Left forelimb (tissue), 1 donor: Measurements from ENCODE around the gene EPB41L5.
"Not testable (repeated sequence)": the region's sequence is repeated elsewhere in the genome, so short reads cannot be mapped to it uniquely, and the experiment has no call there.

Experiments
- DNase-seq: peaks from one replicate; pipeline ENCODE4 v3.0.0-alpha.2; 2018; ENCODE audit warnings: low spot score

Gene EPB41L5

DNA sequence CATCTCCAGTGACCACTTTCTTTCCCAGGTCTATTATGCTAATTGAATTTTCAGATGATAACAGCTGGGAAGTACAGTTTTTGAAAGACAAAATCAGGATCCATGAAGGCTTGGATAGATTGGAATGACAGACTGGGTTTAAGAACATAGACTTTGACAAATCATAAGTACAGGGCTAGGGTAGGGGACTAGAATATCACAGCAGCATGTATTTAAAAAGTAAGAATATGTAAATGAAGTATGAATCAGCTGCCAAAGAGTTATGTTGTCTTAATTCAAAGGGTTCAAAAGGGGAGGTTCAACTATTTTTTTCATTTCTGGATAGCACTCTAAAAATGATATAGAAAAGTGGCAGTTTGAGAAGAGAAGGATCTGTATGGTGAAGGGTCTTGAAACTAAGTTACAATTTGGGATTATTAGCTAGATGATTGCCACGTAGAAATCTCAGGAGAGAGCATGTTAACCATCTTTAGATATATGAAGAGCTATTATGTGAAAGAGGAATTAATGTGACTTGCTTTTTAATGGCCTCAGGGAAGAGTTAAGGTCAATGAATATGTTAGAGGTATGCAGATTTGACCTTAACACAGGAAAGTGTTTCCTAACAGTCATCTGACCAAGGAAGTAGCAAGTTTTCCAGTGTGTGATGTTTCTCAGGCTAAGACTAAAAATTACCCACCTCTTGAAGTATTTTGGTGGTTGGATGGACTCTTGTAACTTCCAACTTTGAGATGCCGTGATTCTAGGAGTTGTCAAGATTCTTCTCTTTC lies 128.6 kb downstream of the EPB41L5 start:
- no peak for DNase-seq

- DNase-seq, result no peak
Observed at GRCh38 chr2:120142528-120143219, 129.8 kb downstream of the EPB41L5 start.

- DNase-seq, result no peak
Observed at GRCh38 chr2:120148229-120148628, 135.4 kb downstream of the EPB41L5 start.

GRCh38 chr2:120148669-120149068 lies 135.8 kb downstream of the EPB41L5 start:
- DNase-seq, result no peak

DNA sequence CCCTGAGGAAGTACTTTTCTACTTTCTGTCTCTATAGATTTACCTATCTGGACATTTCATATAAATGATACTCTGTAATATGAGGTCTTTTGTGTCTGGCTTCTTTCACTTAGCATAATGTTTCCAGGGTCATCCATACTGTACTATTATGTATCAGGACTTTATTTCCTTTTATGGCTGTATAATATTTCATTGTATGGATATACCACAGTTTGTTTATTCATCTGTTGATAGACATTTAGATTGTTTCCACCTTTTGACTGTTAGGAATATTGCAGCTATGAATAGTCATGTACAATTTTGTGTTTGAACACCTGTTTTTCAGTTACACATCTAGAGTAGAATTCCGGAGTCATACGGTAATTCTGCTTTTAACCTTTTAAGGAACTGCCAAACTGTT lies 136.5 kb downstream of the EPB41L5 start:
- DNase-seq, result no peak

DNA sequence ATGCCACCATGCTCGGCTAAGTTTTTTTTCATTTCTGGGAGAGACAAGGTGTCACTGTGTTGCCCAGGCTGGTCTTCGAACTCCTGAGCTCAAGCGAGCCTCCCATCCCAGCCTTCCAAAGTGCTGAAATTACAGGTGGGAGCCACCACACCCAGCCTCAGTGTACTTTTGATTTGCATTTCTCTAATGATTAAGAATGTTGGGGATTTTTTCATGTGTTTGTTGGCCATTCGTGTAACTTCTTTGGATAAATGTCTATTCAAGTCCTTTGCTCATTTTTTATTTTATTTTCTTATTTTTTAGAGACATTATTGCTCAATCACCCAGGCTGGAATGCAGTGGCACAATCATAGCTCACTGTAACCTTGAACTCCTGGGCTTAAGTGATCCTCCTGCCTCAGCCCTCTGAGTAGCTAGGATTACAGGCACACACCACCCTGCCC lies 137.2 kb downstream of the EPB41L5 start:
- DNase-seq, result no peak

- DNase-seq, result no peak
Observed at GRCh38 chr2:120155308-120155707, 142.4 kb downstream of the EPB41L5 start.

GRCh38 chr2:120158658-120159057 lies 145.8 kb downstream of the EPB41L5 start:
- DNase-seq, result not testable (repeated sequence)

DNA sequence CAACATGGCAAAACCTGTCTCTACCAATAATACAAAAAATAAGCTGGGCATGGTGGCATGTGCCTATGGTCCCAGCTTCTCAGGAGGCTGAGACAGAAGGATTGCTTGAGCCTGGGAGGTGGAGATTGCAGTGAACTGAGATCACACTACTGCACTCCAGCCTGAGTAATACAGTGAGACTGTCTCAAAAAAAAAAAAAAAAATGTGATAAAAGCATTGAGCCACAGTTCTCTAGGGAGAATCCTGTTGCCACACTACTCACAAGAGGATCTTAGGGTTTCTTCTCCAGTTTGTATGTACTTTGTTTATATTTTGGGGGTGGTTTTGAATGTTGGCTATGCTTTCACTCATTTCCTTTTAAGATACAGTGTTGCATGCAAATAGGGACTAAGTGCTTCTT lies 148.3 kb downstream of the EPB41L5 start:
- DNase-seq, result no peak

DNA sequence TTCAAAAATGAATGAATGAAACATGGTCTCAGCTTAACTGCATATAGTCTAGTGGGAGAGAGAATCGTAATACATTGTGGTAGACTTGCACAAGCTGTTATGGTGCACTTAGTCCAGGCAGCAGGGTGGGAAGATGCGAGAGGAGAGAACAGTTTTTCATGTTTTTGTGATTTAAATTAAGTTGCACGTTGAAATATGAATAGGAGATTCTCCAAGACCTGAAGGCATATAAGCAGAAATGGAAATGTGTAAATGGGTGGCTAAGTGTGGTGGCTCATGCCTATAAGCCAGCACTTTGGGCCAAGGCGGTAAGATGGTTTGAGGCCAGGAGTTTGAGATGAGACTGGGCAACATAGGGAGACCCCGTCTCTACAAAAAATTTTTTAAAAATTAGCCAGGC lies 149.8 kb downstream of the EPB41L5 start:
- DNase-seq, result no peak

- no peak for DNase-seq
Observed at GRCh38 chr2:120167272-120167671, 154.4 kb downstream of the EPB41L5 start.

DNA sequence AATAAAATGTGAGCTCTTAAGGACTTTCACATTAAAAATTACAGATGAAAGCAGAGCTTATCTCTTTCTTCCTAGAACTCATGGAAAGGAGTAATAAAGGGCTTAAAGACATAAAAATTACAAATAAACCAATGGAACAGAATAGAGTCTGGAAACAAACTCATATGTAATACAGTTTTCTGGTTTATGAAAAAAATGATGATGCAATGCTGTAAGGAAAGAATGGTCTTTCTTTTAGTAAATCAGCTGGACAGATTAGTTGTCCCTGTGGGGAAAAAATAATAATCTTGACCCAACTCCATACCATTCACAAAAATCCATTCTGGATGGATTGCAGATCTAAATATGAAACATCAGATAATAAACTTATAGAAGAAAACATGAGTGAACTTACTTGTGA lies 156.1 kb downstream of the EPB41L5 start:
- no peak for DNase-seq

DNA sequence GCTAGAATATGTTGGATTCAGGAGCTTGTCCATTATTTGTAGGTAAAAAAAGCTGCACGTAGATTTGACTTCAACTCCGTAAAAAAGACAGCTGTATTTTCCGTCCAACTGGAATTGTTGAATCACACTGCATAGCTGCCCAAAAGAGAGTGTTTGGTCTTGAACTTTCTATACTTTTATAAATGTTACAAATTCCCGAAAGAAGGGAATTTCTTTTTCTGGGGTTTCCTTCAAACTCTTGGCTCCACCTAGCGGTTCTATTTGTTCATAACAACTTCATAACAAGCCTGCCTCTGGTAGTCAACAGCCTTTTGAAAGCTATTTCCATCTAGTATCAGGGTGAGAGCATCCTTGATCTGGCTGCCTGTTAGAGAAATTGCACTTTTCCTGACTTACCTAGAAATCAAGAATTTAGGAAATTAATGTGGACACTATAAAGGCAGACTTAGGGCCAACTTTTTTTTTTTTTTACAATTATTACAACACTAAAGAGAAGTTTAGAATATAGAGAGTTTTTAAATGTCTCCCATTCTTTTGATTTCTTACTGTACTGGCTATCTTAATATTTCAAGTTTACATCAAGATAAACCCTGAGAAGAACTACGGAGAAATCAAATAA lies 162.2 kb downstream of the EPB41L5 start:
- DNase-seq, result no peak

DNA sequence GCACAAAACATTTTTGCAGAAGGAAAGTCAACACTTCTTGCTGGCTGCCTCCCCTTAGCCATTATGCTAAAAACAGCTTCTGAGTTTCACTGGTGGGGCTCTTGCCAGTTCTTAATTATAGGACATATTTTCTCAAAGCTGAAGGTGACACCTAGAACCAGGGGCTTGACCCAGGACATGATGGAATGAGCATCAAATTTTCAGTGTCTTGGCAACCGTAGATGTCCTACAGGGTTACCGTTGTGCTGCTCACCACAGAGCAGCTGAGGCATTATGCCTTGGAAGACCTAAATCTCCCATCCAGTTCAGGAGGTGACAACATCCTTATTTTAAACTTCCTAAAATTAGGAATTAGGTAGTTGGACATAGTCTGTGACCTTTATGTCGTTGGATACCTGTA lies 163.6 kb downstream of the EPB41L5 start:
- DNase-seq, result no peak

DNA sequence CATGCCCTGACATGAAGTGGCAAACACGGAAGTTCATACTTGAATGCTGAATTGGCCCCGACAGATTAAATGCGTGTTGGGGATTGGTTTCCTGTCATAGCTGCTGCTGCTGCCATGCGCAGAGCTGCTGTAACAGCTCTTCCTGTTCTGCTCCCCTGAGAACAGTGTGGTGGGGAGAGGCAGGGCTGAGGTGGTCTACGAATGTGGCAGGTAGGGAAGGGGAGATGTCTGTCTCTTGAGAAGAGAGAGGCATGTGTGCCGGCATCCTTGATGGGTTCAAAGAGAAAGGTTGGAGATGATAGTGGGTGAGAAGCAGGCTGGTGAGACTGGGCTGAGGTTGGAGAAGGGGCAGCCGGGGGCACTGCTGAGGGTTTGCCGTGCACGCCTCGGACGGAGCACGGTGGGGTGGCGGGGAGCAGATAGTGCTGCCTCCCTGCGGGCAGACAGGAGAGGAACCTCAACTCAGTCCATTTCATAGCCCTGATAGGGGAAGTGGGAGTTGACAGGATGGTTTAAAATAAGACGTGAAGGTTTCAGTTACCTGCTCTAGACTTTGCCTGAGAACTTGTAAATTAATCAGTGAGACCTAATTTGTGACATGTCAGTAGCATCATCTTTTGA lies 164.2 kb downstream of the EPB41L5 start:
- DNase-seq, result no peak

DNA sequence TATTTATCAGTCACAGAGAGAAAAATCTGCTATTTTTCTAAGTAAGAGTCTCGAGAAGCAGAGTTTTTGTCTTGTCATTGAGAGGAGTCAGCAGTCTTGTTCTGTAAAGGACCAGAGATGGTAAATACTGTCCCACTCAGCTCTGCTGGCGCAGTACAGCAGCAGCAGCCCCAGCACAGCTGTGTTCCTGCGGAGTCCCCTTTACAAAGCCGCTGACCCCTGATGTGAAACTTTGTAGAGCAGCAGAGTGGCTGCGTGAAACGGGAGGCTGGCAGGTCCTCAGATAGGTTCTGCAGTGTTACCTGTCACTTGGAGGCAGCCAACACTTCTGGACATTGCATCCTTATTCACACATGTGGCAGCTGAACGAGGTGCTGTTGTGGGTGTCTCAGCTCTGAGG lies 165.1 kb downstream of the EPB41L5 start:
- no peak for DNase-seq

DNA sequence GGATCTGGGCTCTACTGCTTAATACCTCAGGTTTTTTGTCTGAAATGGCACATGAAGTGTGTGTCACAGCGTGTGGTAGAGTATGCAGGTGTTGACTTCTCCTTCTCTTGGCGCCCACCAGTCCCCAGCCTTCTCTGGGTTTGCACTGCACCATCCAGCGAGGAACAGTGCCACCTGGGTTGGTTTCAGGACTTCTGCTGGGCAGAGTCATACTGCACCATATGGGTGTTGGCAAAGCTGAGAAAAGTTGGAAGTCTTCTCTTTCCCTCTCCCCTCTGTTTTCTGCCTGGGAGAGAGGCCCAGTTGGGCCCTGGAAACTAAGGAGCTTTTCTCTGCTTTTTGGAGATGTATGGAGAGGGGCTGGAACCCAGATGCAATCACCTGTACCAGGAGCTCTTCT lies 166.5 kb downstream of the EPB41L5 start:
- no peak for DNase-seq

DNA sequence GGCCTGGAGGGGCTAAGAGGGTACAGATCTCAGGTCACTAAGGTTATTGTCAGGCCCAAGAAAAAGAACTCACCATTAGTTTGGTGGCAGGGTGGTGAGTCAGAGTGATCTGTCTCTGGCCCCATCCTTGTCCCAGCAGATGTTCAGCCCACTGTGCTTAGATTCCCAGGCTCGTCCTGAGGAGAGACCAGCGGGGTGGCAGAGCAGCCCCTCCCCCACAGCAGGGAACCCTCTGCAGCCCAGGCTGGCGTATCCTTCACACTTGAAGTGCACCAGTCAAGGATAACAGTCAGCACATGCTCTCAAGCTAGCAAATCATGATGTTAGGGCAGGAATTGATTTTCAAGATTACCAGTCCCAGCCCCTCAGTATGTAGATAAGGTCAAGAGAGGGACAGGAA lies 167.2 kb downstream of the EPB41L5 start:
- no peak for DNase-seq

DNA sequence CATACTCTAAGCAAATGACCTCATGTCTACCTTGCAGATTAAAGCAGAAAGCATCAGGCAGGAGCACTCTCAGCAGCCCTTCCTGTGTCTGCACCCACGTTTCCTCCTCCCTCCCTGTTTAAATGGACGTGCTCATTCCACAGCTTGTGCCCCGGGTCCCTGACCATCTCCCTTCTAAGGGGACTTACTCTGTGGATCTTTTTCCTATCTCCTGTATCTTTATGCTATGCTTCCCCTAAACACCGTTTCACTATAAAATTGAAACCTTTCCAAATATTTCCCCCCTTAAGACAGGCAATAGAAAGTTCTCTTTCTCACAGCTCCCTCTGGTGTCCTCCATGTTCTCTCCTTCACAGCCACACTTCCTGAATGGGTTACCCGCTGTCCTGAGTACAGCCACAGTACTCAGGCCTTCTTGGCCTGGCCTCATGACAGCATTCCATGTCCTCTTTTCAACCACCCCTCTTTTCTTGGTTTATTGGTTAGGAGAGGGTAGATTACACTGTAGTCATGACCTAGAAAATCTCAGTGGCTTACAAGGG lies 169.2 kb downstream of the EPB41L5 start:
- no peak for DNase-seq

GRCh38 chr2:120189189-120189588 lies 176.3 kb downstream of the EPB41L5 start:
- DNase-seq, result no peak

DNA sequence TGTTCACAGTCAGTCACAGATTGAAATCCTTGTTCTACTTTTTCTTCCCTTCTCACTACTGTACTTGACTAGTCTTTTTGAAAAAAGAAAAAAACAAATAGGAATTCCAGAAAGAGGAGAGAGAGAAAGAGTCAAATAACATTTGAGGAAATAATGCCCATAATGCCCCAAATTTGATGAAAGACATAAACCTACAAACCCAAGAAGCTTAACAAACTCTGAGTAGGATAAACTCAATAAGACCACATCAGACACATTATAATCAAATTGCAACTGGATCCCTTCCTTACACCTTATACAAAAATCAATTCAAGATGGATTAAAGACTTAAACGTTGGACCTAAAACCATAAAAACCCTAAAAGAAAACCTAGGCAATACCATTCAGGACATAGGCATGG lies 179.4 kb downstream of the EPB41L5 start:
- DNase-seq, result no peak

DNA sequence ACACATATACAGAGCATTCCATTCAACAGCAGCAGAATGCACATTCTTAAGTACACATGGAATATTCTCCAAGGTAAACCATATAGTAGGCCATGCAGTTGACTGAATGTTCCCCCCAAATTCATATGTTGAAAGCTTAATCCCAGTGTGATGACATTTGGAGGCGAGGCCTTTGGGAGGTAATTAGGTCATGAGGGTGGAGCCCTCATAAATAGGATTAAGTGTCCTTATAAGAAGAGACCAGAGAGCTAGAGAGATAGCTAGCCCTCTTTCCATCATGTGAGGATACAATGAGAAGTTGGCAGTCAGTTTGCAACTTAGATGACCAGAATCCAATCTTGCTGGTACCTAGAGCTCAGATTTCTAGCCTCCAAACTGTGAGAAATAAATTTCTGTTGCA lies 182.7 kb downstream of the EPB41L5 start:
- no peak for DNase-seq
